Coronary artery (tissue), 2 donors: ENCODE data around the gene IL36G.

Experiments used
- DNase-seq: peaks from one replicate; pipeline ENCODE4 v3.0.0-alpha.2; 2017; ENCODE audit warnings: low spot score
- H3K27ac ChIP-seq, 2 donors: fragments of 200-600 bp; sonication (generic); one replicate each; pipeline ENCODE4 v1.5.1; 2016 to 2019
- H3K4me3 ChIP-seq: fragments of 200-600 bp; sonication (generic); 2 replicates; pipeline ENCODE4 v1.5.1; 2016; ENCODE audit warnings: mild to moderate bottlenecking, moderate library complexity
- TF ChIP-seq, protein P1 (sequence below): fragments of 200-600 bp; sonication (generic); IDR thresholded peaks from one replicate; pipeline ENCODE4 v1.5.1; 2019; ENCODE audit warnings: antibody characterized with exemption

Gene IL36G

DNA sequence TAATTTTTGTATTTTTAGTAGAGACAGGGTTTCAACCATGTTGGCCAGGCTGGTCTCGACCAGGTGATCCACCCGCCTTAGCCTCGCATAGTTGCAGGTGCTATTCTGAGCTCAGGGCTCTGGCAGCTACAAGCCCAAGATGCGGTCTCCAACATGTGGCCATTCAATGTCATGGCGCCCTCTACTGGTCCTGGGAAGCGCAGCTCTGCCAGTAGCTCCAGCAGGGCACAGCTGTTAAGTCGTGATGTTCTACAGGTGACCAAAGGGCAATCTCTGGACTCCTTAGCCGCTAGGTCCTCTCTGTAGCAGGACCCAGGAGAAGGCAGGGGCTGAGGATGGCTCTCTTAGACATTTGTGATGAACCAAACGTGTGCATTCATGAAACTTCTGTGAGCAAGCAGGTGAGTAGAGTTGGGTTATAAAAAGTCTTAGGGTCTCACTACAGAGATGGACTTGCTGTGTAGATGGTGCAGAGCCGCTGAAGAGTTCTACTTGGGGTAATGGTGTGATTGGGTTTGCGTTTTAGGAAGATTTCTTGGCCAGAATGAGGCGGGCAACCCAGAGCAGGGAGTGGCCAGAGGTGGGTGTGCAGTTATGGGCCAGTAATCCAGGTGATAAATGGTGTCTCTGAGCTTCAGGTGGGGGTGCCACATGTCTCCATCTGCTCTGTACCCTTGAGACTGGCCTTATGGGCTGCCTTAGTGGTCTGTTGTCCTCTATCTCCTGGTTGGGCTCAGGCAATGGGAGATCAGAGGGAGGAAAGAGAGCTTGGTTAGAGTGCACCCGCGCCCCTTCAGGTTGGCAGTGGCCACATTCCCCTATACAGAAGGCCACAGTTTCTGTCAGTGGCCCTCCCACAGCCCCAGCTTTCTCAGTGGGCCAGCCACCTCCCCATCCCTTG lies 35.8 kb upstream of the IL36G start:
- Histone ChIP-seq H3K4me3 (no peak overlapping the region), H3K27ac (no peak overlapping the region)
- no peak for DNase-seq
- TF ChIP-seq, protein P1, sequence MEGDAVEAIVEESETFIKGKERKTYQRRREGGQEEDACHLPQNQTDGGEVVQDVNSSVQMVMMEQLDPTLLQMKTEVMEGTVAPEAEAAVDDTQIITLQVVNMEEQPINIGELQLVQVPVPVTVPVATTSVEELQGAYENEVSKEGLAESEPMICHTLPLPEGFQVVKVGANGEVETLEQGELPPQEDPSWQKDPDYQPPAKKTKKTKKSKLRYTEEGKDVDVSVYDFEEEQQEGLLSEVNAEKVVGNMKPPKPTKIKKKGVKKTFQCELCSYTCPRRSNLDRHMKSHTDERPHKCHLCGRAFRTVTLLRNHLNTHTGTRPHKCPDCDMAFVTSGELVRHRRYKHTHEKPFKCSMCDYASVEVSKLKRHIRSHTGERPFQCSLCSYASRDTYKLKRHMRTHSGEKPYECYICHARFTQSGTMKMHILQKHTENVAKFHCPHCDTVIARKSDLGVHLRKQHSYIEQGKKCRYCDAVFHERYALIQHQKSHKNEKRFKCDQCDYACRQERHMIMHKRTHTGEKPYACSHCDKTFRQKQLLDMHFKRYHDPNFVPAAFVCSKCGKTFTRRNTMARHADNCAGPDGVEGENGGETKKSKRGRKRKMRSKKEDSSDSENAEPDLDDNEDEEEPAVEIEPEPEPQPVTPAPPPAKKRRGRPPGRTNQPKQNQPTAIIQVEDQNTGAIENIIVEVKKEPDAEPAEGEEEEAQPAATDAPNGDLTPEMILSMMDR, result no peak

DNA sequence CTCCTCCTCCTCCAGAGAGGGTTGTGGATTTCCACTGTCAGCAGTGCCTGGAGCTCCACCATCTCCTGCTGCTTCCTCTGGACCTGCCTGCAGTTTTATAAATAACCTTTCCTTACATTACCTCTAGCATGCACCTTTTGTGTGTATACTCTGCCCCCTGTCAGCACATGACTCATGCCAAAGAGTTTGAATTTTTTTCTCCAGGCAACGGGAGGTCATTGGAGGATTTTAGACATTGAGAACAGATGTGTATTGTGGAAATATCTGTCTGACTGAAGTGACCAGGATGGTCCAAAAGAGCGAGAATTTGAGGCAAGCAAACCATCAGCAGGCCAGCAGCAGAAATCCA lies 35.2 kb upstream of the IL36G start:
- Histone ChIP-seq H3K4me3 (no peak overlapping the region), H3K27ac (no peak overlapping the region)
- TF ChIP-seq, protein P1, result no peak
- DNase-seq, result no peak

DNA sequence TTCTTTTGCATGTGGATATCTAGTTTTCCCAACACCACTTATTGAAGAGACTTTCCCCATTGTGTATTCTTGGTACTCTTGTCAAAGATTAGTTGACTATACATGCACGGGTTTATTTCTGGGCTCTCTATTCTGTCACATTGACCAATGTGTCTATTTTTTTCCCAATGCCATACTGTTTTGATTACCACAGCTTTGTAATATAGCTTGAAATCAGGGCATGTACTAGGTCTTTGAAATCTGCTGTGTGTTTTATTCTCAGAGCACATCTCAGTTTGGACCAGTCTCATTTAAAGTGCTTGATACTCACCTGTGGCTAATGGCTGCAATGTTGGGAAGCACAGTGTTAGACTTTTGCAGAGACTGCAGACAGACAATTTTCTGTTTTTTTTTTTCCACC lies 32.8 kb upstream of the IL36G start:
- Histone ChIP-seq H3K27ac (no peak overlapping the region), H3K4me3 (no peak overlapping the region)
- DNase-seq, result no peak
- TF ChIP-seq, protein P1, result no peak

DNA sequence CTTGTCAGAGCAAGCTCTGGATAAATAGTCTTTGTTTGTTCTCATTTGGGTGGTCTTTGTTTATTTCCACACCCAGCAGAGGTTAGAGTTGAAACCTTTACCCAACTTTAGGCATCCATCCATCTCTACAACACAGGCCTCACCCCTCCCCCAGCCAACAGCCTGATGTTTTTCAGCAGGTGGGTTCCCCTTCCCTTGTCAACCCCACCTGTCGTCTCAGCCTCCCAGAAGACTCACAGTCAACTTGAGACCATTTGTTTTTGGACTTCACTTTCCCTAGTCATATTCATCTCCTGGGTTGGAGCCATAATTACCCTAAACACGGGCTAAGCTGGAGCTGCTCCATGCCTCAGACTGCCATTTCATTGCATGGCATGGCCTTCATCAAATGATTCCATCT lies 31.7 kb upstream of the IL36G start:
- DNase-seq, result no peak
- TF ChIP-seq, protein P1, result no peak
- H3K27ac ChIP-seq, result no peak overlapping the region
- H3K4me3 ChIP-seq, result no peak overlapping the region

DNA sequence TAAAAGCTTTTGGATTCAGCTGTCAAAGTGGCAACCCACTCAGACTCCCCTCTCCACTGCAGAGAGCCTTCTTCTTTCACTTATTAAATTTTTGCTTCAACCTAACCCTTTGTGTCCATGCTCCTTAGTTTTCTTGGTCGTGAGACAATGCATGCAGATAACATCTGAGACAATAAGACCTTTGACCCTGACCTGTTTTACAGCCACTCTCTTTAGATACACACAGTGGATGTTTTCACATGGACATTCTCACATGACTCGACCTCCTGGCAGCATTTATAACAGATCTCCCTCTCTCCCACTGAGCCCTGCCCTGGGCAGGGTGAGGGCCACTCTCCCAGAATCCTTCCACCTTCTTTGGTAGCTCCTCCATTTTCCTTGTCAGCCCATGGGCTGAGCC lies 30.4 kb upstream of the IL36G start:
- TF ChIP-seq, protein P1, result no peak
- H3K27ac ChIP-seq, result no peak overlapping the region
- no peak for DNase-seq
- no peak overlapping the region for H3K4me3 ChIP-seq

DNA sequence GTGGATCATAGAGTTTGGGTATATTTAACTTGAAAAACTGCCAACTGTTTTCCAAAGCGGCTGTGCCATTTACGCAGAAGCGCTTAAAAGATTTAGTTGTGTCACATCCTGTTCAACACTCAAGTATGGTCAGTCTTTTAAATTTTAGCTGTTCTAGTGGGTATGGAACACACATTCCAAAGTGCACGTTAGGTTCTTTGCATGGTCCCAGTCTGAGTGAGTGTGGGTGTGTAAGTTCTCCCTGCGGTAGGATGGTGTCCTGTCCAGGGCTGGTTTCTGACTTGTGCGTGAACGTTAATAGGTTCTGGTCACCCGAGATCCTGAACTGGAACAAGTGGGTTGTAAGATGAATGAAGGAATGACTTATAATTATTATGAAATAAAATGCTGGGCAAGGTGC lies 28.4 kb upstream of the IL36G start:
- no peak for DNase-seq

More for the DNA sequence above, 28.4 kb upstream of the IL36G start:
- H3K4me3 ChIP-seq, result no peak overlapping the region
- no peak overlapping the region for H3K27ac ChIP-seq
- TF ChIP-seq, protein P1, result no peak
